NCI-H187 treated with DMSO at 0.1 percent for 48 hours (cell line): ENCODE data around the gene IFNW1.

Experiments
- DNase-seq: peaks from one replicate; lab custom pipeline; 2025; lab: John Stamatoyannopoulos, UW

Gene IFNW1

DNA sequence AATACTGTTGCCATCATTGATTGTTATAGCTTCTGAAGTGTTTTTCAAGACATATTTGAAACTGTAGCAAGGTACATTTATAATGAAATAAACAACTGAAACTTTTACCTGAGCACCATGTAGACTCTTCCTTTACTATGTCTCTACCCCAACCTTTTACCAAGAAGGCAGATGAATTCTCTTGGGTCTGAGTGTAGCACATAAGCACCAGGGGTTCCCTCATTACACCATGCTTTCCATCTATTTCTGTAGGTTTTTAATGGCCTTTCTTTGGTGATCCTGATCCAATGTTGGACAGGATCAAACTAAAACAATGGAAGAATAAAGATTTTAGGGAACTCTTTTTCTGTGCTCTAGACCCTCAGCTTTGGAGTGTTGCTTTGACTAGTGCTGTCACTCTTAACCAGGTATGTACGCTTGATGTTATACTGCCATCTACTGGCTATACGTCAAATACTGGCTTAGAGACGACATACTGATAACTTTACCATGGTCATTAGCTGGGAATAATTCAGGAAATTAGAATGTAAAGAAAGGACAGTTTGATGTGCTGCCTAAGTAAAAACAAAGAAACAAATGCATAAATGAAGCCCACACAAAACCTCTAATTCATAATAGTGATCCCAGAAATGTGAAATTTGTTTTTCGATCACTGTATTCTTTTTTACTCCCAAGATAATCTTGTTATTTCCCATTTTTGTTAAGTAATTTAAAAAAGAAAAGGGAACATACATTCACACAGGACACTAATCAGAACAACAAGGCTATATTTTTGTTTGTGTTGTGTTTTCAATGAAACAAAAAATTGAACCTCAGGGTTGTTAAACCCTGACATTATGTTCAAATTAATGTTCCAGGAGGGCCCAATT lies 30.7 kb downstream of the IFNW1 start:
- DNase-seq: peak; percentile 20

- no peak for DNase-seq
These were observed 36.8 kb downstream of the IFNW1 start for GRCh38 chr9:21104787-21105186.

DNA sequence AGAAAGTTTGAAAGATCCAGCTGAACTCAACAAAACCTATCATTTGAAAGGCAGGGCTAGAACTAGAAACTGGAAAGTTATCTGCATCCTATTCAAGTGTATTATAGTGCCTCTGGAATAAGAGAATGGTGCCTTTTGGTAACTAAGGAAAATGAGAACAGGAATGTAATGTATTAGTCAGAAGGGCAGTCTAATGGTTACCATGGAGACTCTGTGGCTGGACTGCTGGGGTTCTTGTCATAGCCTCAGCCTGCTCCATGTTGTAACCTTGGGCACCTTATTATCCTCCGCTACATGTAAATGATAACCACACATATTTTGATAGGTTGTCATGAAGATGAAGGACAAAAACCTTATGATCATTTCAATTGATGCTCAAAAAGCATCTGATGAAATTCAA lies 39.3 kb downstream of the IFNW1 start:
- DNase-seq: no peak

GRCh38 chr9:21097817-21098216 lies 43.8 kb downstream of the IFNW1 start:
- no peak for DNase-seq

GRCh38 chr9:21096901-21097255 lies 44.8 kb downstream of the IFNW1 start:
- DNase-seq: no peak

DNA sequence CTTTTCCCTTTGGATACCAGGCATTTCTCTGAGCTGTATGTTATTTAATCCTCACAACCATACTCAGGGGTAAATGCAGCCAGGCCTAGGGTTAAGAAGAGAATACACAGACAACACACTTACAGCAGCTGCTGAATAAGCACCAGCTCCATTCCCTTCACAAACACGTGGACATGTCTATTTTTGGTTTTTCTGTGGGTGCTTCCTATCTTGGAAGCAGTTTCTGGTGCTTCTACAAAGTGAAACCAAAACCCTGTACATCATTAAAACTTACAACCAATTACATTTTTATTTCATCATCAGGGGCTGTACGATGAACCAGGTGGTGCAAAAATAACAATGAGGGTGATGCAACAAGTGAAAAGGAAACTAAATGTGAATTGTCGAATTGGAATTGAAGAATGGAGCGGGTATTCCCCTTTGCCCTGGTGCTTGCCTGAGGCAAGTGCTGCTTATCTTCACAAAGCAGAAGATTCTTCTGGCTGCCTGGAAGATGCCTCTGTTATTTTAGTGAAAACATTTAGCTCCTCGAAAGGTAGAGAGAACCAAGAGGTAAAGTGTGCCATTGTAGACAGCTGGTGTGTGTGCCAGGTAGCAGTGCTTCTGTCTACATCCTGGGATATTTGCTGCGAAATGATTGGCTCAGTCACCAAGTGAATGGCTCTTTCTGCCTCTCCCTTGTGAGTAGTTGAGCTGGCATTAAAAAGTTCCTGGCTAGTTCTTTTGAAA lies 45.3 kb downstream of the IFNW1 start:
- no peak for DNase-seq

GRCh38 chr9:21095561-21095960 lies 46.1 kb downstream of the IFNW1 start:
- no peak for DNase-seq
